ENCODE measurements around the gene TRIM15.
"Not testable (repeated sequence)": the region's sequence is repeated elsewhere in the genome, so short reads cannot be mapped to it uniquely, and the experiment has no call there.

The TRIM15 gene

GRCh38 chr6:30131947-30132497 lies 31.3 kb upstream of the TRIM15 start:
- no peak for DNase-seq
- Histone ChIP-seq H3K18ac (ENCODE audit: low read length) (no peak overlapping the region), H3K79me2 (ENCODE audit: control insufficient read depth, insufficient read depth, low read length) (no peaks in the 10 kb centered on the region), H3K9ac (ENCODE audit: low read length) (no peak overlapping the region), H3K4me3 (ENCODE audit: low read length) (no peak overlapping the region), H2BK15ac (replicated peaks; ENCODE audit: low read depth) (no peak overlapping the region), H3K4ac (ENCODE audit: low read depth, low read length) (no peak overlapping the region), H3K27ac (ENCODE audit: low read depth, low read length) (no peak overlapping the region), H4K8ac (ENCODE audit: low read depth, low read length) (no peak overlapping the region), H2AK5ac (ENCODE audit: low read length) (no peak overlapping the region), H3K79me1 (ENCODE audit: low read length) (no peaks in the 10 kb centered on the region), H3K4me2 (ENCODE audit: low read length) (no peak overlapping the region), H2BK120ac (ENCODE audit: low read depth, low read length) (no peak overlapping the region), H3K27me3 (ENCODE audit: insufficient read depth, low read length, poor library complexity) (peaks cover 20% of the 10 kb centered on the region), H3K4me1 (ENCODE audit: control insufficient read depth, low read depth, low read length) (no peaks in the 10 kb centered on the region), H4K5ac (ENCODE audit: low read length) (no peak overlapping the region), H2BK5ac (ENCODE audit: low read length) (no peak overlapping the region), H3K36me3 (ENCODE audit: control insufficient read depth, insufficient read depth, low read length) (no peaks in the 10 kb centered on the region), H3K56ac (ENCODE audit: low read length) (no peak overlapping the region), H3K23ac (ENCODE audit: low read length) (no peak overlapping the region)
- no CpG with 5 or more reads among the region's 2 CpGs for WGBS (ENCODE audit: extremely low coverage, insufficient coverage, low lambda C conversion rate)

GRCh38 chr6:30135147-30135546 lies 28.2 kb upstream of the TRIM15 start:
- no peaks in the 10 kb centered on the region for H3K79me1 ChIP-seq (ENCODE audit: low read length)
- no peak overlapping the region for H2BK120ac ChIP-seq (ENCODE audit: low read depth, low read length)

GRCh38 chr6:30135757-30136156 lies 27.6 kb upstream of the TRIM15 start, which contains the start of gene TRIM40:
Gene TRIM40, plus strand, starts transcription at chr6:30136140. Its CDS starts 897 bp downstream, at chr6:30137037.
- H2BK15ac ChIP-seq (replicated peaks; ENCODE audit: low read depth), result no peak within 1 kb of the TSS
- no peak within 1 kb of the TSS for H2AK5ac ChIP-seq (ENCODE audit: low read length)
- H3K9ac ChIP-seq (ENCODE audit: low read length), result no peak within 1 kb of the TSS
- H4K5ac ChIP-seq (ENCODE audit: low read length), result no peak within 1 kb of the TSS
- H2BK5ac ChIP-seq (ENCODE audit: low read length), result no peak within 1 kb of the TSS
- DNase-seq, result no peak
- no peak within 1 kb of the TSS for H3K4me2 ChIP-seq (ENCODE audit: low read length)
- no peak within 1 kb of the TSS for H3K4ac ChIP-seq (ENCODE audit: low read depth, low read length)
- H3K36me3 ChIP-seq (ENCODE audit: control insufficient read depth, insufficient read depth, low read length), result no peaks in the 10 kb centered on the region
- H3K27me3 ChIP-seq (ENCODE audit: insufficient read depth, low read length, poor library complexity), result no peaks in the 10 kb centered on the region
- no peaks in the 10 kb centered on the region for H3K79me2 ChIP-seq (ENCODE audit: control insufficient read depth, insufficient read depth, low read length)
- no peak within 1 kb of the TSS for H2BK120ac ChIP-seq (ENCODE audit: low read depth, low read length)
- H3K18ac ChIP-seq (ENCODE audit: low read length), result no peak within 1 kb of the TSS
- no peak within 1 kb of the TSS for H3K4me3 ChIP-seq (ENCODE audit: low read length)
- no peak within 1 kb of the TSS for H4K8ac ChIP-seq (ENCODE audit: low read depth, low read length)
- no peak within 1 kb of the TSS for H3K23ac ChIP-seq (ENCODE audit: low read length)
- no peaks in the 10 kb centered on the region for H3K4me1 ChIP-seq (ENCODE audit: control insufficient read depth, low read depth, low read length)
- H3K27ac ChIP-seq (ENCODE audit: low read depth, low read length), result no peak within 1 kb of the TSS
- no CpG with 5 or more reads among the region's 4 CpGs for WGBS (ENCODE audit: extremely low coverage, insufficient coverage, low lambda C conversion rate)
- H3K79me1 ChIP-seq (ENCODE audit: low read length), result no peaks in the 10 kb centered on the region
- H3K56ac ChIP-seq (ENCODE audit: low read length), result no peak within 1 kb of the TSS

More at GRCh38 chr6:30135147-30135546, 28.2 kb upstream of the TRIM15 start:
- no peak overlapping the region for H2BK5ac ChIP-seq (ENCODE audit: low read length)
- no peak overlapping the region for H2AK5ac ChIP-seq (ENCODE audit: low read length)
- H3K4ac ChIP-seq (ENCODE audit: low read depth, low read length), result no peak overlapping the region
- H3K4me2 ChIP-seq (ENCODE audit: low read length), result no peak overlapping the region
- H3K23ac ChIP-seq (ENCODE audit: low read length), result no peak overlapping the region
- H3K4me1 ChIP-seq (ENCODE audit: control insufficient read depth, low read depth, low read length), result no peaks in the 10 kb centered on the region
- no peak overlapping the region for H3K27ac ChIP-seq (ENCODE audit: low read depth, low read length)
- DNase-seq, result no peak
- no peak overlapping the region for H3K9ac ChIP-seq (ENCODE audit: low read length)
- peaks cover 4% of the 10 kb centered on the region for H3K27me3 ChIP-seq (ENCODE audit: insufficient read depth, low read length, poor library complexity)
- H3K79me2 ChIP-seq (ENCODE audit: control insufficient read depth, insufficient read depth, low read length), result no peaks in the 10 kb centered on the region
- no peak overlapping the region for H4K5ac ChIP-seq (ENCODE audit: low read length)
- H3K18ac ChIP-seq (ENCODE audit: low read length), result no peak overlapping the region
- no peak overlapping the region for H4K8ac ChIP-seq (ENCODE audit: low read depth, low read length)
- no CpG with 5 or more reads among the region's 2 CpGs for WGBS (ENCODE audit: extremely low coverage, insufficient coverage, low lambda C conversion rate)
- H2BK15ac ChIP-seq (replicated peaks; ENCODE audit: low read depth), result no peak overlapping the region
- H3K56ac ChIP-seq (ENCODE audit: low read length), result no peak overlapping the region
- no peaks in the 10 kb centered on the region for H3K36me3 ChIP-seq (ENCODE audit: control insufficient read depth, insufficient read depth, low read length)
- H3K4me3 ChIP-seq (ENCODE audit: low read length), result no peak overlapping the region

- WGBS (ENCODE audit: extremely low coverage, insufficient coverage, low lambda C conversion rate), result no CpG with 5 or more reads among the region's 11 CpGs
- DNase-seq, result no peak
- Histone ChIP-seq H3K27ac (ENCODE audit: low read depth, low read length) (no peak overlapping the region), H2BK5ac (ENCODE audit: low read length) (no peak overlapping the region), H2BK120ac (ENCODE audit: low read depth, low read length) (no peak overlapping the region), H3K23ac (ENCODE audit: low read length) (no peak overlapping the region), H2BK15ac (replicated peaks; ENCODE audit: low read depth) (no peak overlapping the region), H3K18ac (ENCODE audit: low read length) (no peak overlapping the region), H3K56ac (ENCODE audit: low read length) (no peak overlapping the region), H3K79me2 (ENCODE audit: control insufficient read depth, insufficient read depth, low read length) (no peaks in the 10 kb centered on the region), H3K27me3 (ENCODE audit: insufficient read depth, low read length, poor library complexity) (no peaks in the 10 kb centered on the region), H3K36me3 (ENCODE audit: control insufficient read depth, insufficient read depth, low read length) (no peaks in the 10 kb centered on the region), H3K4ac (ENCODE audit: low read depth, low read length) (no peak overlapping the region), H3K4me3 (ENCODE audit: low read length) (no peak overlapping the region), H3K79me1 (ENCODE audit: low read length) (no peaks in the 10 kb centered on the region), H2AK5ac (ENCODE audit: low read length) (no peak overlapping the region), H3K9ac (ENCODE audit: low read length) (no peak overlapping the region), H3K4me1 (ENCODE audit: control insufficient read depth, low read depth, low read length) (no peaks in the 10 kb centered on the region), H4K8ac (ENCODE audit: low read depth, low read length) (no peak overlapping the region), H4K5ac (ENCODE audit: low read length) (no peak overlapping the region), H3K4me2 (ENCODE audit: low read length) (no peak overlapping the region)
Measured at GRCh38 chr6:30136570-30137286, 26.6 kb upstream of the TRIM15 start.

- not testable (repeated sequence) for H3K36me3 ChIP-seq (ENCODE audit: control insufficient read depth, insufficient read depth, low read length); DNase-seq; H3K9ac ChIP-seq (ENCODE audit: low read length); H3K18ac ChIP-seq (ENCODE audit: low read length); H2AK5ac ChIP-seq (ENCODE audit: low read length); H3K27me3 ChIP-seq (ENCODE audit: insufficient read depth, low read length, poor library complexity); H2BK15ac ChIP-seq (replicated peaks; ENCODE audit: low read depth); H3K79me2 ChIP-seq (ENCODE audit: control insufficient read depth, insufficient read depth, low read length); H2BK120ac ChIP-seq (ENCODE audit: low read depth, low read length); H3K4me1 ChIP-seq (ENCODE audit: control insufficient read depth, low read depth, low read length); H3K79me1 ChIP-seq (ENCODE audit: low read length); H3K27ac ChIP-seq (ENCODE audit: low read depth, low read length); H3K4me3 ChIP-seq (ENCODE audit: low read length); H4K8ac ChIP-seq (ENCODE audit: low read depth, low read length); H2BK5ac ChIP-seq (ENCODE audit: low read length); H3K4me2 ChIP-seq (ENCODE audit: low read length); H3K23ac ChIP-seq (ENCODE audit: low read length); H3K4ac ChIP-seq (ENCODE audit: low read depth, low read length); H4K5ac ChIP-seq (ENCODE audit: low read length); H3K56ac ChIP-seq (ENCODE audit: low read length)
- WGBS (ENCODE audit: extremely low coverage, insufficient coverage, low lambda C conversion rate), result no CpG with 5 or more reads among the region's 8 CpGs
Measured at GRCh38 chr6:30140240-30140639, 23.1 kb upstream of the TRIM15 start.

All from mesendoderm (in vitro differentiated cells).